SH-SY5Y (cell line): Measurements from ENCODE around the gene DPEP2NB.
"Not testable (repeated sequence)": the region's sequence is repeated elsewhere in the genome, so short reads cannot be mapped to it uniquely, and the experiment has no call there.

Experiments
- GATA2 ChIP-seq: IDR thresholded peaks from 2 replicates; pipeline ENCODE4 v1.6.1; 2011; ENCODE audit warnings: mild to moderate bottlenecking, low read depth, low read length
- GATA3 ChIP-seq: IDR thresholded peaks from 2 replicates; pipeline ENCODE4 v1.6.1; 2011; ENCODE audit warnings: low read depth, mild to moderate bottlenecking, low read length, moderate library complexity

The DPEP2NB gene

GRCh38 chr16:68028996-68029395 is 13.3 kb upstream of the DPEP2NB start:
- no peak for TF ChIP-seq GATA3
- TF ChIP-seq GATA2: no peak

- TF ChIP-seq GATA3 (no peak), GATA2 (no peak; the same call in 1 of the 2 replicates)
Observed at GRCh38 chr16:68022728-68023537, 7.2 kb upstream of the DPEP2NB start, which contains the start of the genes DDX28 and DUS2. Gene DDX28, minus strand, starts transcription at chr16:68023232. Its CDS starts 30 bp downstream, at chr16:68023202. Gene DUS2, plus strand, starts transcription at chr16:68023284. Its CDS starts 14,740 bp downstream, at chr16:68038024.

- no peak for TF ChIP-seq GATA3
- TF ChIP-seq GATA2: no peak
Observed at GRCh38 chr16:68022278-68022727, 6.6 kb upstream of the DPEP2NB start.

GRCh38 chr16:68021490-68021889 is 5.8 kb upstream of the DPEP2NB start:
- TF ChIP-seq GATA2 (no peak), GATA3 (no peak)

- no peak for TF ChIP-seq GATA3
- TF ChIP-seq GATA2: no peak
Observed at GRCh38 chr16:68019167-68019680, 3.5 kb upstream of the DPEP2NB start.

- no peak for TF ChIP-seq GATA2
- no peak for TF ChIP-seq GATA3
Observed at GRCh38 chr16:68013440-68013839, 2.3 kb downstream of the DPEP2NB start.

- no peak for TF ChIP-seq GATA2
- TF ChIP-seq GATA3: no peak
Observed at GRCh38 chr16:68009157-68009735, 6.5 kb downstream of the DPEP2NB start.

GRCh38 chr16:68005786-68006286 is 9.9 kb downstream of the DPEP2NB start:
- TF ChIP-seq GATA2: no peak

- no peak for TF ChIP-seq GATA3
- TF ChIP-seq GATA2: no peak
Observed at GRCh38 chr16:68005211-68005610, 10.5 kb downstream of the DPEP2NB start.

GRCh38 chr16:68003031-68003430 is 12.7 kb downstream of the DPEP2NB start:
- no peak for TF ChIP-seq GATA2
- TF ChIP-seq GATA3: no peak

- TF ChIP-seq GATA3: no peak
Observed at GRCh38 chr16:68000450-68000849, 15.3 kb downstream of the DPEP2NB start.

- TF ChIP-seq GATA3 (no peak), GATA2 (no peak)
Observed at GRCh38 chr16:67999985-68000384, 15.7 kb downstream of the DPEP2NB start.

GRCh38 chr16:67998779-67999688 is 16.7 kb downstream of the DPEP2NB start, which contains the start of gene DPEP2:
Gene DPEP2, minus strand, starts transcription at chr16:67999484. Its CDS starts 6,272 bp downstream, at chr16:67993212.
- TF ChIP-seq GATA3, GATA2: not testable (repeated sequence)
